Measurements from ENCODE around the gene GUK1. TPM values are rescaled to one million over a fixed set of nuclear protein-coding genes. Genes with fewer than 3 reads are reported as not detected.

Gene GUK1
- total RNA-seq, 1 experiment from 2014 or later, result 996 TPM

DNA sequence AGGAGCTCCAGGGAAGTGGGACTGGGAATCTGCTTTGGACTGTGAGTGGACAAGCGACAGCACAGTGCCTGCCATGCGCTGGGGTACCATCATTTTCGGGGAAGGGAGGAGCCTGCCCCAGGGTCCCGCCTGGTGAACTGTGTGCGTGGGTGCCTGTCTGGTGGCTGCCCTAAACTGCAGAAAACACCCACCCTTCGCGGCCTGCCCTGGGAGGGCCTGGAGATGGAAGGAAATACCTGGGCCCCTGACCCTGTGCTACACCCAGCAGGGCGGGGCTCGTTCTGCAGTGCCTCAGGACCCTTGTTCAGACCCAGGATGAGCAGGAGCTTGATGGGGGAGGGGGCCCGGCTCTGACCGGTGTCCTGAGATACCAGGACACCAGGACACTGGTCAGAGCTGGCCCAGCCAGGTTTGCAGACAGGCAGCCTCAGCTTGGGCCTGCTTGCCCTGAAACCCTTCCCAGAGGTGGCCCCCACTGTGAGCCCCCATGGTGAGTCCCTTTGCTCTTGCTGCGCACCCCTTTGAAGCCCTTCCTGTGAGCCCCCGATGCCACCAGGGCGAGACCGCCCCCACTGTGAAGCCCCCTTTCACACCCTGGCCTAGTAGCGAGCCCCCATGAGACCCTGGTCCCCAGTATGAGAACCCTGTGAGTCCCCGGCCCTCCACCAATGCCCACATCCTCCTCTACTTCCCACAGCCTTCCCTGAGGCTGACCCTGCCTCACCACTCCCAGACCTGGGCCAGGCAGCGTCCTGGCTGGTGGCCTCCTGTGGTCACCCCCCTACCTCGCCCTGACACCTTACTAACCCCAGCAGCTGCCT, 12.2 kb downstream of the GUK1 start:
- Histone ChIP-seq H3K4me3 (ENCODE audit: low read length) (no peak overlapping the region), H3K4me2 (ENCODE audit: low read length) (no peak overlapping the region), H3K4me1 (ENCODE audit: insufficient read depth, low read length) (no peaks in the 10 kb centered on the region), H3K9me2 (replicated peaks; ENCODE audit: low read length) (no peaks in the 10 kb centered on the region), H4K20me1 (ENCODE audit: low read length) (no peaks in the 10 kb centered on the region), H3K27me3 (ENCODE audit: low read length) (no peaks in the 10 kb centered on the region), H3K27ac (ENCODE audit: low read length) (no peak overlapping the region), H3K9me3 (ENCODE audit: low read length) (no peaks in the 10 kb centered on the region), H2AFZ (ENCODE audit: low read length) (no peak overlapping the region), H3K79me2 (ENCODE audit: low read length) (peaks cover 4% of the 10 kb centered on the region; the same call in 1 of the 2 replicates), H3F3A (ENCODE audit: low read length, unreplicated experiment) (no peaks in the 10 kb centered on the region), H3K9ac (ENCODE audit: low read length) (no peak overlapping the region), H3K36me3 (ENCODE audit: low read depth, low read length) (peaks cover 7% of the 10 kb centered on the region)
- ChIA-PET POLR2A (ENCODE audit: unreplicated experiment) (no interaction called here), CTCF (interaction anchor here (0.6 kb wide), 1 partner anchor 153 kb away, joined by 3 read pairs; no protein-coding TSS in a partner anchor)
- no TSS peak for BruUV-seq (replicated peaks)
- ATAC-seq, result no peak
- TF ChIP-seq EZH2phosphoT487 (IDR thresholded peaks at IDR 0.05; ENCODE audit: borderline replicate concordance, low read length) (no peak), EZH2 (IDR thresholded peaks at IDR 0.05; ENCODE audit: low read length, unreplicated experiment) (no peak)
- TF ChIP-seq, protein P1, sequence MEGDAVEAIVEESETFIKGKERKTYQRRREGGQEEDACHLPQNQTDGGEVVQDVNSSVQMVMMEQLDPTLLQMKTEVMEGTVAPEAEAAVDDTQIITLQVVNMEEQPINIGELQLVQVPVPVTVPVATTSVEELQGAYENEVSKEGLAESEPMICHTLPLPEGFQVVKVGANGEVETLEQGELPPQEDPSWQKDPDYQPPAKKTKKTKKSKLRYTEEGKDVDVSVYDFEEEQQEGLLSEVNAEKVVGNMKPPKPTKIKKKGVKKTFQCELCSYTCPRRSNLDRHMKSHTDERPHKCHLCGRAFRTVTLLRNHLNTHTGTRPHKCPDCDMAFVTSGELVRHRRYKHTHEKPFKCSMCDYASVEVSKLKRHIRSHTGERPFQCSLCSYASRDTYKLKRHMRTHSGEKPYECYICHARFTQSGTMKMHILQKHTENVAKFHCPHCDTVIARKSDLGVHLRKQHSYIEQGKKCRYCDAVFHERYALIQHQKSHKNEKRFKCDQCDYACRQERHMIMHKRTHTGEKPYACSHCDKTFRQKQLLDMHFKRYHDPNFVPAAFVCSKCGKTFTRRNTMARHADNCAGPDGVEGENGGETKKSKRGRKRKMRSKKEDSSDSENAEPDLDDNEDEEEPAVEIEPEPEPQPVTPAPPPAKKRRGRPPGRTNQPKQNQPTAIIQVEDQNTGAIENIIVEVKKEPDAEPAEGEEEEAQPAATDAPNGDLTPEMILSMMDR (conservative IDR thresholded peaks at IDR 0.05; ENCODE audit: low read depth, low read length), result no peak
- intact Hi-C loops (cut with micrococcal nuclease), result no loop called here
- DNase-seq, result no peak

DNA sequence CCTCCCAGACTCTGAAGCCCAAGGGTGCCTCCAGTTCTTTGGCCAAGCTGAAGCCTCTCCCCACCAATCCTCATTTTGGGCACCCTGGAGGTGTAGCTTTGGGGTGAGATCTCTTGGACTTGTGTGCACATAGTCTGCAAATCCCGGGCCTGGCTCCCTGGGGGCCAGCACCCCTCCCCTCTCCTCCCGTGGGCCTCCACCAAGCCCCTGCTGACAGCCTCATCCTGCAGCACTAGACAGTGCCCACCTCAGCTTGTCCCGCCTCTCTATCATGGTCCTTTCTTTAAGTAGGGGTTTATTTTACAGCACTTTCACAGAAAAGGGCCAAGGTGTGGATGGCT, 12.8 kb downstream of the GUK1 start:
- no peaks in the 10 kb centered on the region for H4K20me1 ChIP-seq (ENCODE audit: low read length)
- H3K27ac ChIP-seq (ENCODE audit: low read length), result no peak overlapping the region
- H2AFZ ChIP-seq (ENCODE audit: low read length), result no peak overlapping the region
- ATAC-seq (no peak), DNase-seq (no peak)
- peaks cover 7% of the 10 kb centered on the region for H3K36me3 ChIP-seq (ENCODE audit: low read depth, low read length)
- H3K4me2 ChIP-seq (ENCODE audit: low read length), result no peak overlapping the region
- 0 out of 2 replicates have a peak, but pooled peaks cover under 1% of the 10 kb centered on the region for H3K79me2 ChIP-seq (ENCODE audit: low read length)
- H3K9ac ChIP-seq (ENCODE audit: low read length), result no peak overlapping the region
- H3F3A ChIP-seq (ENCODE audit: low read length, unreplicated experiment), result no peaks in the 10 kb centered on the region
- TF ChIP-seq EZH2phosphoT487 (IDR thresholded peaks at IDR 0.05; ENCODE audit: borderline replicate concordance, low read length) (no peak), EZH2 (IDR thresholded peaks at IDR 0.05; ENCODE audit: low read length, unreplicated experiment) (no peak)
- TF ChIP-seq, protein P1 (conservative IDR thresholded peaks at IDR 0.05; ENCODE audit: low read depth, low read length), result no peak
- no TSS peak for BruUV-seq (replicated peaks)
- no peaks in the 10 kb centered on the region for H3K9me3 ChIP-seq (ENCODE audit: low read length)
- no peaks in the 10 kb centered on the region for H3K27me3 ChIP-seq (ENCODE audit: low read length)
- no peak overlapping the region for H3K4me3 ChIP-seq (ENCODE audit: low read length)
- intact Hi-C loops (cut with micrococcal nuclease), result no loop called here
- ChIA-PET CTCF (interaction anchor here (1.5 kb wide), 1 partner anchor 153 kb away, joined by 11 read pairs; no protein-coding TSS in a partner anchor), POLR2A (ENCODE audit: unreplicated experiment) (no interaction called here)
- H3K4me1 ChIP-seq (ENCODE audit: insufficient read depth, low read length), result no peaks in the 10 kb centered on the region
- no peaks in the 10 kb centered on the region for H3K9me2 ChIP-seq (replicated peaks; ENCODE audit: low read length)

Data from PC-3 (cell line).